HG02623 (cell line): Measurements from ENCODE around the gene TWIST1.

ENCODE experiments used
- ATAC-seq: cut with Tn5 transposase; IDR thresholded peaks from one replicate; pipeline ENCODE4 v1.9.1; 2021; ENCODE audit warnings: moderate library complexity; ENCODE audit not compliant: unreplicated experiment

The TWIST1 gene

GRCh38 chr7:19117091-19117869, at the start of gene TWIST1:
TSS of gene TWIST1 (minus strand) at chr7:19117636. CDS start at chr7:19117321, 315 bp downstream.
- ATAC-seq: no peak

- ATAC-seq: no peak
Observed at GRCh38 chr7:19161671-19162070, 44.2 kb upstream of the TWIST1 start.

- no peak for ATAC-seq
Observed at GRCh38 chr7:19146699-19147098, 29.3 kb upstream of the TWIST1 start.

- ATAC-seq: no peak
Observed at GRCh38 chr7:19145434-19146115, 28.1 kb upstream of the TWIST1 start.

- ATAC-seq: no peak
Observed at GRCh38 chr7:19144661-19145433, 27.4 kb upstream of the TWIST1 start, which contains the start of gene FERD3L. TSS of gene FERD3L (minus strand) at chr7:19145421. CDS start at chr7:19145362, 59 bp downstream.

GRCh38 chr7:19143881-19144574, 26.6 kb upstream of the TWIST1 start:
- ATAC-seq: no peak

- ATAC-seq: no peak
Observed at GRCh38 chr7:19139706-19140327, 22.4 kb upstream of the TWIST1 start.

- no peak for ATAC-seq
Observed at GRCh38 chr7:19133886-19134285, 16.4 kb upstream of the TWIST1 start.

- ATAC-seq: no peak
Observed at GRCh38 chr7:19133390-19133789, 16.0 kb upstream of the TWIST1 start.

- no peak for ATAC-seq
Observed at GRCh38 chr7:19128856-19129255, 11.4 kb upstream of the TWIST1 start.

- ATAC-seq: no peak
Observed at GRCh38 chr7:19121977-19122588, 4.6 kb upstream of the TWIST1 start.

- no peak for ATAC-seq
Observed at GRCh38 chr7:19119870-19120486, 2.5 kb upstream of the TWIST1 start.

- ATAC-seq: no peak
Observed at GRCh38 chr7:19119372-19119771, 1.9 kb upstream of the TWIST1 start.

GRCh38 chr7:19118636-19119371, 1.4 kb upstream of the TWIST1 start:
- ATAC-seq: no peak

- no peak for ATAC-seq
Observed at GRCh38 chr7:19117870-19118608, 603 bp upstream of the TWIST1 start.

GRCh38 chr7:19116121-19117090, 1.0 kb downstream of the TWIST1 start:
- ATAC-seq: no peak

- ATAC-seq: no peak
Observed at GRCh38 chr7:19114551-19114855, 2.9 kb downstream of the TWIST1 start.
